Lower leg skin (tissue), 4 donors: Measurements from ENCODE around the gene DNAI1. TPM values are rescaled to one million over a fixed set of nuclear protein-coding genes. Genes with fewer than 3 reads are reported as not detected.
"Not testable (repeated sequence)": the region's sequence is repeated elsewhere in the genome, so short reads cannot be mapped to it uniquely, and the experiment has no call there.

Experiments
- DNase-seq, 2 donors: peaks; one replicate each; pipeline ENCODE4 v3.0.0-alpha.2; 2019; ENCODE audit warnings: low spot score in 2 of 2
- H3K4me3 ChIP-seq: fragments of 200-600 bp; sonication (generic); 2 replicates; pipeline ENCODE4 v1.5.1; 2017; ENCODE audit warnings: mild to moderate bottlenecking, low read depth; ENCODE audit not compliant: poor library complexity, severe bottlenecking
- POLR2A ChIP-seq, 2 donors: fragments of 450-650 bp; IDR thresholded peaks; one replicate each; pipeline ENCODE4 v1.6.1; 2016 to 2017; ENCODE audit warnings: antibody characterized with exemption in 2 of 2, mild to moderate bottlenecking in 1 of 2, moderate library complexity in 1 of 2
- WGBS, 2 donors: methylation state at CpG; one replicate each; pipeline ENCODE4 v1.1.5; 2018; 5-methylcytosine and 5-hydroxymethylcytosine counted together
- intact Hi-C: fragments of 100-400 bp; cut with DNase I; formaldehyde crosslinking; loops from one replicate; pipeline ENCODE4 v1.15.0; 2023; ENCODE audit warnings: low total_unique reads
- total RNA-seq, 4 donors: library from RNA; depleted of rRNA; stranded (reverse); fragments of >200 nt; gene quantifications; one replicate each; pipeline ENCODE4 v1.1.0, GENCODE V29; 2016
- TF ChIP-seq, protein P1 (sequence below), 3 donors: fragments of 450-650 bp; IDR thresholded peaks; one replicate each; pipeline ENCODE4 v1.5.1; 2016; ENCODE audit warnings: antibody characterized with exemption in 3 of 3, mild to moderate bottlenecking in 3 of 3, moderate library complexity in 2 of 3

Gene DNAI1
- total RNA-seq, 4 donors from 2014 or later, result not detected

DNA sequence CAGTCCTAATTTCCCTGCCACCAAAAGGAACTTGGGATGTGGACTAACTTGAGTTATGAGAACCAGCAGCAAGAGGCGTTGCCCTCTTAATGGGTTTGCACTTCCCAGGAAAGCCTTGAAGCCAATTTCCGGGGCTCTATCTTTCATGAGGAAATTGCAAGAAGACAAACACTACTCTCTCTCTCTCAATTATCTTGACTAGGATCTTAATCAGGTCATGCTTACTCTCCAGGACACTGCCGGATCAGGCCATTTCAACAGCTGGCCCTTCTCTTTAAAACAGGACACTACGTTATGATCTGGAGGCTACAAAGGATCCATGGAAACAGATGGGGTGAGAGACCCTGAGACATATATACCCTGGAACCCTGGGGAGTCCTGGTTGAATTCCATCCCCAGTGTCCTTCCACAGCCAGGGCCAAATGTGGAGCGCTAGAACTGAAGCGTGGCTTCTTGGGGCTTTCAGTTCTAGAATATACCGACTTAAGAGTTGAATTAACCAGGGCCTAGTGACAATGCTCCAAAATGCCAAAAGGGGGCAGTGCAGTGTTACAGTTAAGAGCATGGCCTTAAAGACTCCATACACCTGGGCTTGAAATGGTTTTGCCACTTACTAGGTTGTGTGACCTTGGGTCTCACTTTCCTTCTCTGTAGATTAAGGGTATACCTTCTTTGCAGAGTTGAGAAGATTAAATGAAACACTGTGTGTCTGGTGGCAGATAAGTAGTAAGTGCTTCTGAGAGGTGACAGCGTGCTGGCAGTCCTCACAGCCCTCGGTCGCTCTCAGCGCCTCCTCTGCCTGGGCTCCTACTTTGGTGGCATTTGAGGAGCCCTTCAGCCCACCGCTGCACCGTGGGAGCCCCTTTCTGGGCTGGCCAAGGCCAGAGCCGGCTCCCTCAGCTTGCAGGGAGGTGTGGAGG is 21.3 kb upstream of the DNAI1 start:
- intact Hi-C loops, result loop anchor here (5.0 to 10.0 kb wide), 2 partner anchors 65 to 158 kb away; no protein-coding TSS in a partner anchor
- TF ChIP-seq, protein P1, sequence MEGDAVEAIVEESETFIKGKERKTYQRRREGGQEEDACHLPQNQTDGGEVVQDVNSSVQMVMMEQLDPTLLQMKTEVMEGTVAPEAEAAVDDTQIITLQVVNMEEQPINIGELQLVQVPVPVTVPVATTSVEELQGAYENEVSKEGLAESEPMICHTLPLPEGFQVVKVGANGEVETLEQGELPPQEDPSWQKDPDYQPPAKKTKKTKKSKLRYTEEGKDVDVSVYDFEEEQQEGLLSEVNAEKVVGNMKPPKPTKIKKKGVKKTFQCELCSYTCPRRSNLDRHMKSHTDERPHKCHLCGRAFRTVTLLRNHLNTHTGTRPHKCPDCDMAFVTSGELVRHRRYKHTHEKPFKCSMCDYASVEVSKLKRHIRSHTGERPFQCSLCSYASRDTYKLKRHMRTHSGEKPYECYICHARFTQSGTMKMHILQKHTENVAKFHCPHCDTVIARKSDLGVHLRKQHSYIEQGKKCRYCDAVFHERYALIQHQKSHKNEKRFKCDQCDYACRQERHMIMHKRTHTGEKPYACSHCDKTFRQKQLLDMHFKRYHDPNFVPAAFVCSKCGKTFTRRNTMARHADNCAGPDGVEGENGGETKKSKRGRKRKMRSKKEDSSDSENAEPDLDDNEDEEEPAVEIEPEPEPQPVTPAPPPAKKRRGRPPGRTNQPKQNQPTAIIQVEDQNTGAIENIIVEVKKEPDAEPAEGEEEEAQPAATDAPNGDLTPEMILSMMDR (IDR thresholded peaks at IDR 0.05), result peak in 1 of 3 donors; percentile 34
- TF ChIP-seq POLR2A (IDR thresholded peaks at IDR 0.05), result no peak
- peak in 1 of 2 donors; percentile 31 for DNase-seq
- no peak overlapping the region for H3K4me3 ChIP-seq
- WGBS, 2 donors, result 68 to 80% methylated on average over 14 of the region's 14 CpGs

GRCh38 chr9:34437926-34438307 is 20.7 kb upstream of the DNAI1 start:
- intact Hi-C loops, result loop anchor here (5.0 to 10.0 kb wide), 2 partner anchors 64 to 157 kb away; no protein-coding TSS in a partner anchor
- H3K4me3 ChIP-seq, DNase-seq: not testable (repeated sequence)
- 92 to 98% methylated on average over 18 to 20 of the region's 28 CpGs for WGBS, 2 donors

DNA sequence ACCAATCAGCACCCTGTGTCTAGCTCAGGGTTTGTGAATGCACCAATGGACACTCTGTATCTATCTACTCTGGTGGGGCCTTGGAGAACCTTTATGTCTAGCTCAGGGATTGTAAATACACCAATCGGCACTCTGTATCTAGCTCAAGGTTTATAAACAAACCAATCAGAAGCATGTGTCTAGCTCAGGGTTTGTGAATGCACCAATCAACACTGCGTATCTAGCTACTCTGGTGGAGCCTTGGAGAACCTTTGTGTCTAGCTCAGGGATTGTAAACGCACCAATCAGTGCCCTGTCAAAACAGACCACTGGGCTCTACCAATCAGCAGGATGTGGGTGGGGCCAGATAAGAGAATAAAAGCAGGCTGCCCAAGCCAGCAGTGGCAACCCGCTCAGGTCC is 20.1 kb upstream of the DNAI1 start:
- 93 to 97% methylated on average over 4 of the region's 4 CpGs for WGBS, 2 donors
- DNase-seq, H3K4me3 ChIP-seq: not testable (repeated sequence)
- intact Hi-C loops, result loop anchor here (5.0 to 10.0 kb wide), 2 partner anchors 64 to 156 kb away; no protein-coding TSS in a partner anchor

- no peak for TF ChIP-seq POLR2A (IDR thresholded peaks at IDR 0.05)
- TF ChIP-seq, protein P1 (IDR thresholded peaks at IDR 0.05), result no peak
- DNase-seq, result no peak
- H3K4me3 ChIP-seq, result no peak overlapping the region
- intact Hi-C loops, result no loop called here
These were observed 18.6 kb upstream of the DNAI1 start for GRCh38 chr9:34440017-34440416.

DNA sequence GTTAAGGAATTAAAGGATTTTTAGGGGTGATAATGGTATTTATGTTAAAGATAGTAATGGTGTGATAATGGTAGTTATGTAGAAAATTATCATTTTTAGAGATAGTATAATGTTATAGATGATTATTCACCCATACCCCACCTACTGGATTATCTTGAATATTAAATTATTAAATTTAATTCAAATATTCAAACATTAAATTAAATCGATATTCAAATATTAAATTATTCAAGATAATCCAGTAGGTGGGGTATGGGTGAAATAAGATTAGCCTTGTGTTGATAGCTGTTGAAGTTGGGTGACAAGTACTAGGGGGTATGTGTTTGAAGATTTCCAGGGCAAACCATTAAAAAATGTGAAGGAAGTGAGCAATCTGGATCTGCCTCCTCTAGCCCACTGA is 15.8 kb upstream of the DNAI1 start:
- intact Hi-C loops, result no loop called here
- no peak overlapping the region for H3K4me3 ChIP-seq
- no peak for DNase-seq
- TF ChIP-seq, protein P1 (IDR thresholded peaks at IDR 0.05), result no peak
- TF ChIP-seq POLR2A (IDR thresholded peaks at IDR 0.05), result no peak
- WGBS, 2 donors, result 97 to 100% methylated on average over 1 of the region's 1 CpG

GRCh38 chr9:34443533-34443932 is 15.1 kb upstream of the DNAI1 start:
- intact Hi-C loops, result no loop called here
- no peak overlapping the region for H3K4me3 ChIP-seq
- no peak for DNase-seq
- TF ChIP-seq, protein P1 (IDR thresholded peaks at IDR 0.05), result no peak
- no peak for TF ChIP-seq POLR2A (IDR thresholded peaks at IDR 0.05)
- 71 to 80% methylated on average over 2 of the region's 2 CpGs for WGBS, 2 donors
